Vagina (tissue), 2 donors: ENCODE measurements around the gene SSBP4.

Experiments used
- POLR2A ChIP-seq, 2 donors: fragments of 450-650 bp; IDR thresholded peaks; one replicate each; pipeline ENCODE4 v1.6.1; 2017; ENCODE audit warnings: antibody characterized with exemption in 2 of 2, mild to moderate bottlenecking in 2 of 2, moderate library complexity in 2 of 2
- POLR2AphosphoS5 ChIP-seq, 2 donors: sonication (generic); formaldehyde crosslinking; IDR thresholded peaks; one replicate each; pipeline ENCODE4 v1.9.0; 2017; ENCODE audit warnings: antibody characterized with exemption in 2 of 2, mild to moderate bottlenecking in 2 of 2, low read depth in 1 of 2; ENCODE audit not compliant: insufficient read depth in 1 of 2
- TF ChIP-seq, protein P1 (sequence below), 3 experiments: fragments of 450-650 bp in 2 of 3; fragments of 200-600 bp in 1 of 3; sonication (generic) in 1 of 3; IDR thresholded peaks; one replicate each; pipeline ENCODE4 v1.5.1; 2017 to 2019; ENCODE audit warnings: antibody characterized with exemption in 3 of 3, mild to moderate bottlenecking in 2 of 3, moderate library complexity in 2 of 3

DNA sequence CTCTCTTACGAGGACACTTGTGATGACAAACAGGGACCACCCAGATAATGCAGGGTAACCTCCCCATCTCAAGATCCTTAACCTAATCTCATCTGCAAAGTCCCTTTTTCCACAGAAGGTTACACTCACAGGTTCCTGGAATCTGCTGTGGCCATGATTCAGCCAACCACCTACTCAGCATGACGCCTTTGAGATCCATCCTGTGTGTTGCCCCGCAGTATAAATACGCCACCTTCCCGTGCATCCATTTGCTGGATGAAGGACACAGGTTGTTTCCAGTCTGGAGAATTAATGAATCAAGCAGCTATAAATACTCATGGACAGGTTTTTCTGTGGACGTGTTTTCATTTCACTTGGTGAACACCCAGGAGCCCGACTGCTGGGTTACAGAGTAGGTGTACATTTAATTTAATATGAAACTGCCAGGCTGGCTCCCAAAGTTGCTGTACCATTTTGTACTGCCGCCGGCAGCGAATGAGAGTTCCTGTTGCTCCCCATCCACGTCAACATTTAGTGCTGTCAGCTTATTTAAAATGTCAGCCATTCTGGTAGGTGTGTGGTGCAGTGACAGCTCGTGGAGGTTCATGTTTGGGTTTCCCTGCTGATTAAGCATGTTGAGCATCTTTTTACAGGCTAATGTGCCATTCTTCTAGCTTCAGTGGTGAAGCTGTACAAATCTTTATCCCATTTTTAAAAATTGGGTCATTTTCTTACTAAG lies 62.5 kb downstream of the SSBP4 start:
- TF ChIP-seq, protein P1, sequence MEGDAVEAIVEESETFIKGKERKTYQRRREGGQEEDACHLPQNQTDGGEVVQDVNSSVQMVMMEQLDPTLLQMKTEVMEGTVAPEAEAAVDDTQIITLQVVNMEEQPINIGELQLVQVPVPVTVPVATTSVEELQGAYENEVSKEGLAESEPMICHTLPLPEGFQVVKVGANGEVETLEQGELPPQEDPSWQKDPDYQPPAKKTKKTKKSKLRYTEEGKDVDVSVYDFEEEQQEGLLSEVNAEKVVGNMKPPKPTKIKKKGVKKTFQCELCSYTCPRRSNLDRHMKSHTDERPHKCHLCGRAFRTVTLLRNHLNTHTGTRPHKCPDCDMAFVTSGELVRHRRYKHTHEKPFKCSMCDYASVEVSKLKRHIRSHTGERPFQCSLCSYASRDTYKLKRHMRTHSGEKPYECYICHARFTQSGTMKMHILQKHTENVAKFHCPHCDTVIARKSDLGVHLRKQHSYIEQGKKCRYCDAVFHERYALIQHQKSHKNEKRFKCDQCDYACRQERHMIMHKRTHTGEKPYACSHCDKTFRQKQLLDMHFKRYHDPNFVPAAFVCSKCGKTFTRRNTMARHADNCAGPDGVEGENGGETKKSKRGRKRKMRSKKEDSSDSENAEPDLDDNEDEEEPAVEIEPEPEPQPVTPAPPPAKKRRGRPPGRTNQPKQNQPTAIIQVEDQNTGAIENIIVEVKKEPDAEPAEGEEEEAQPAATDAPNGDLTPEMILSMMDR (IDR thresholded peaks at IDR 0.05) = no peak
- TF ChIP-seq POLR2AphosphoS5 (IDR thresholded peaks at IDR 0.05; ENCODE audit: insufficient read depth in 1 of 2, low read depth in 1 of 2) (no peak), POLR2A (IDR thresholded peaks at IDR 0.05) (no peak)
